Measurements from ENCODE around the gene C1orf216.

- TF ChIP-seq, protein P1, sequence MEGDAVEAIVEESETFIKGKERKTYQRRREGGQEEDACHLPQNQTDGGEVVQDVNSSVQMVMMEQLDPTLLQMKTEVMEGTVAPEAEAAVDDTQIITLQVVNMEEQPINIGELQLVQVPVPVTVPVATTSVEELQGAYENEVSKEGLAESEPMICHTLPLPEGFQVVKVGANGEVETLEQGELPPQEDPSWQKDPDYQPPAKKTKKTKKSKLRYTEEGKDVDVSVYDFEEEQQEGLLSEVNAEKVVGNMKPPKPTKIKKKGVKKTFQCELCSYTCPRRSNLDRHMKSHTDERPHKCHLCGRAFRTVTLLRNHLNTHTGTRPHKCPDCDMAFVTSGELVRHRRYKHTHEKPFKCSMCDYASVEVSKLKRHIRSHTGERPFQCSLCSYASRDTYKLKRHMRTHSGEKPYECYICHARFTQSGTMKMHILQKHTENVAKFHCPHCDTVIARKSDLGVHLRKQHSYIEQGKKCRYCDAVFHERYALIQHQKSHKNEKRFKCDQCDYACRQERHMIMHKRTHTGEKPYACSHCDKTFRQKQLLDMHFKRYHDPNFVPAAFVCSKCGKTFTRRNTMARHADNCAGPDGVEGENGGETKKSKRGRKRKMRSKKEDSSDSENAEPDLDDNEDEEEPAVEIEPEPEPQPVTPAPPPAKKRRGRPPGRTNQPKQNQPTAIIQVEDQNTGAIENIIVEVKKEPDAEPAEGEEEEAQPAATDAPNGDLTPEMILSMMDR (IDR thresholded peaks at IDR 0.05): no peak
- no peak for TF ChIP-seq POLR2A (IDR thresholded peaks at IDR 0.05)
Measured at GRCh38 chr1:35706846-35707600, 11.7 kb downstream of the C1orf216 start.
